Measurements from ENCODE around the gene UCHL1.

DNA sequence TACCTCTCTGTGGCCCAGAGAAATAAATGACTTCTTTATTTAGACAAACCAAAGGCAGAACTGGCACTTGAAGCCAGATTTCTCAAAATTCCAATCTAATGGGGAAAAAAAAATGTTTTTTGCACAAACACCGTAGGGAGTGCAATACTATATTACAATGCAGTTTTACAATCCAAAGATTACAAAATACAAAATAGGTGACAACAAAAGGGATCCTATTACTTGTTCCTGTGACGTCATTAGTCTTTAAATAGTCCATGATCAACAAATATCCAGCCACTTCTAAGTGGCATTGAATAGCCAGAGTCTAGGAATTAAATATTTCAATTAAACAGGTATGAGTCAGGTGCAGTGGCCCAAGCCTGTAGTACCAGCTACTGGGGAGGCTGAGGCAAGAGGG is 39.4 kb upstream of the UCHL1 start:
- TF ChIP-seq, protein P1, sequence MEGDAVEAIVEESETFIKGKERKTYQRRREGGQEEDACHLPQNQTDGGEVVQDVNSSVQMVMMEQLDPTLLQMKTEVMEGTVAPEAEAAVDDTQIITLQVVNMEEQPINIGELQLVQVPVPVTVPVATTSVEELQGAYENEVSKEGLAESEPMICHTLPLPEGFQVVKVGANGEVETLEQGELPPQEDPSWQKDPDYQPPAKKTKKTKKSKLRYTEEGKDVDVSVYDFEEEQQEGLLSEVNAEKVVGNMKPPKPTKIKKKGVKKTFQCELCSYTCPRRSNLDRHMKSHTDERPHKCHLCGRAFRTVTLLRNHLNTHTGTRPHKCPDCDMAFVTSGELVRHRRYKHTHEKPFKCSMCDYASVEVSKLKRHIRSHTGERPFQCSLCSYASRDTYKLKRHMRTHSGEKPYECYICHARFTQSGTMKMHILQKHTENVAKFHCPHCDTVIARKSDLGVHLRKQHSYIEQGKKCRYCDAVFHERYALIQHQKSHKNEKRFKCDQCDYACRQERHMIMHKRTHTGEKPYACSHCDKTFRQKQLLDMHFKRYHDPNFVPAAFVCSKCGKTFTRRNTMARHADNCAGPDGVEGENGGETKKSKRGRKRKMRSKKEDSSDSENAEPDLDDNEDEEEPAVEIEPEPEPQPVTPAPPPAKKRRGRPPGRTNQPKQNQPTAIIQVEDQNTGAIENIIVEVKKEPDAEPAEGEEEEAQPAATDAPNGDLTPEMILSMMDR (IDR thresholded peaks at IDR 0.05; ENCODE audit: poor library complexity): no peak
- no peak for TF ChIP-seq EZH2phosphoT487 (IDR thresholded peaks at IDR 0.05; ENCODE audit: low read depth, severe bottlenecking, unreplicated experiment)
- TF ChIP-seq EZH2 (IDR thresholded peaks at IDR 0.05; ENCODE audit: borderline replicate concordance): no peak

Measured in hepatocyte (in vitro differentiated cells).